GM23248 (cell line): ENCODE results near the gene WSCD1.

Source experiments
- EZH2 ChIP-seq: fragments of 200-600 bp; sonication (generic); IDR thresholded peaks from 2 replicates; pipeline ENCODE4 v1.6.1; 2018; ENCODE audit warnings: antibody characterized with exemption, mild to moderate bottlenecking; ENCODE audit not compliant: insufficient read depth, poor library complexity, severe bottlenecking
- EZH2phosphoT487 ChIP-seq: fragments of 200-600 bp; sonication (generic); IDR thresholded peaks from 2 replicates; pipeline ENCODE4 v1.6.1; 2018; ENCODE audit warnings: antibody characterized with exemption, moderate library complexity, mild to moderate bottlenecking, low read depth; ENCODE audit not compliant: insufficient read depth

DNA sequence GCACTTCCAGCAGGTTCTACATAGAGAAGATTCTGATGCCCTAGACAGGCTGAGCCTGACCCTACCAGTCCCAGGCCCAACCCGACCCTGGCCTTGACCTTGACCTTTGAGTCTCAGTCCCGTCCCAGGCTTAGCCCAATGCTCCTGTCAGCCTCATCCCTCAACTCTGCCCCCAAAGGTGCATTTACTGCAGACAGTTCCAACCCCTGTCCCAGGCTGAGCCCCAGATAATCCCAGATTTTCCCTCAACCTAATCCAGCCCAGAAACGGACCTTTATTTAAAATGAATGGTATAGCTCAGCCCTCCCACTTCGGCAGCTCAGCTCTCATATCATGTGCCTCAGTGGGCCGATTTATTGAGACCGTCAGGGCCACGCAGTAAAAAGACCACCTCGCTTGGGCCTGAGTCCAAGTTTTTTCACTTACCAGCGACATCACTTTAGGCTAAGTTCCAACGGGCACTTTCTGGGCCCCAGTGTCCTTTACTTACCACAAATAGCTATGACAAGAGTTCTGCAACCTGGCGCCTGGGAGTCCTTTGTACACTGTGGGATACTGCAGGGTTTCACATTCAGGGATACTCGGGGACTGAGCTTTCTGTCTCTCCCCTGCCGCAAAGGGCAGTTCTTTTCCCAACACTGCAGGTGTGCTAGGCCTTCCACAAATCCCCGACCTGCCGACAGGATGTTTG lies 89.5 kb downstream of the WSCD1 start:
- TF ChIP-seq EZH2 = no peak
- TF ChIP-seq EZH2phosphoT487 = no peak
